Epidermal melanocyte (primary cell): ENCODE data around the gene PCNT.

Source experiments
- DNase-seq: peaks from one replicate; pipeline ENCODE4 v3.0.0; 2011; ENCODE audit warnings: low spot score; ENCODE audit not compliant: insufficient read length

Gene PCNT

GRCh38 chr21:46377789-46378188 lies 53.8 kb downstream of the PCNT start:
- DNase-seq: no peak

- DNase-seq: no peak
Observed at GRCh38 chr21:46379105-46379504, 55.1 kb downstream of the PCNT start.

DNA sequence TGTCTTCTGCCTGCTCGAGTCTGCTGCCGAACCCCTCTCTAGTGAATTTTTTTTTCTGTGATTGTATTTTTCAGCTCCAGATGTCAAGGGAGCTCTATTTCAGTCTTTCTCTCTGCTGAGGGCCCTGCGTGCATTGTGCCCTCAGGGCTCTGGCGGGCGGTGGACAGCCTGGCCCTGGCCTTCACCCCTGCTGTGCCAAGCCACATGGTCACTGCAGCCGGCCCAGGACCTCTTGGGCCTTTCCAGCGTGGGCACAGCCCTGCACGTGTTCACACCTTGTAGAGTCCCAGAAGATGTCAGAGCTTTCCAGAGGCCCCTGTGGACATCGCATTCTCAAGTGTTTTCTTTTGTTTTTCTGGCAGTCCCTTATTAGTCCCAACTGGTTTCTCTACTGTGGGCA lies 55.7 kb downstream of the PCNT start:
- no peak for DNase-seq

- no peak for DNase-seq
Observed at GRCh38 chr21:46381541-46381940, 57.6 kb downstream of the PCNT start.

GRCh38 chr21:46384556-46384955 lies 60.6 kb downstream of the PCNT start:
- no peak for DNase-seq

DNA sequence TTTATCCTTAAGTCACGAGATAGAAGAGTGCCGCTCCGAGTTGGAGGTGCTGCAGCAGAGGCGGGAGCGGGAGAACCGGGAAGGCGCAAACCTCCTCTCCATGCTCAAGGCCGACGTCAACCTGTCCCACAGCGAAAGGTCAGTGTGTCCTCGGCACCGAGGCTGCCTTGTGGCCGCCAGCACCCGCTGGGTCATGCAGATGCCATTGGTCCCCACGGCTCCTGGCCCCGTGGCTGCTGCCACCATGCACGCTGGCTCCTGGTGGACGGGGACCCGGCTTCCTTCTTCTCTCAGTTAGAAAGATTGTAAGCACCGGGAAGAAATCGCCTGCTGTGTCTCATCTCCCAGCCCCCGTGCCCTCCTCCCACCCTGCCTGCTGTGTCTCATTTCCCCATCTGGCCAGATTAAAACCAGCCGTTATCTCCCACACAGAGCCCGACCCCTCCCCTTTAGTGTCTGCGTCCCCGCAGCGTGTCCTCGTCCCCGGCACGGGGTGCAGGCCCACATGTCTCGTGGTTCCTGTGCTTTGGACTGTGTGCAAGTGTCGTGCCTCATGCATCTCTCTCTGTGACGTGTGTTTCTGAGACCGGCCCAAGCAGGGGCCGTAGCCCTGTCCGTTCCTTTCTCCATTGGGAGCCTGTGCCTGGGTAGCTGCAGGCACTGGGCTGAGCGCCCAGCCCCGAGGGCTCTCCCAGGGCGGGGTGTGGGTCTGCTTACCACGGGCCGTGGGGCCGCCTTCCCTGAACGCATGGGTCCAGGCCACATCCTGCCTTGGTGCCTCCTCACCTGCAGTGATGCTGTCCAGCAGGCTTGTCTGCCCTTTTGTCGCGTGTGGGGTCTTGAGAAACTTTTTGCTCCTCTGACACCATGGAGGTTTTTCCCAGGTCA lies 62.1 kb downstream of the PCNT start:
- no peak for DNase-seq

DNA sequence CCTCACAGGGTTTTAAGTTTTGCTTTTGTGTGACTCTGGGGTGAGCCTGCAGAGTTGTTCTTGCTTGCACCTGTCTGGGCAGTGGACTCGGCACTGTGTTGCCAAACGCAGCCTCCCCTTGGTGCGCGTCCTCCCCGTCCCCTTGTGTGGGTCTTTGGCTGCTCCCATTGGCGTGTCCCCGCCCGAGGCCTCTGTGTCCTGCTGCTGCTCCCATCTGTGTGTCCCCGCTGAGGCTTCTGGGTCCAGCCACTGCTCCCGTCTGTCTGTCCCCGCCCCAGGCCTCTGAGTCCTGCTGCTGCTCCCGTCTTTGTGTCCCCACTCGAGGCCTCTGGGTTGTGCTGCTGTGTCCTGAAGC lies 62.8 kb downstream of the PCNT start:
- no peak for DNase-seq

GRCh38 chr21:46388206-46388880 lies 64.4 kb downstream of the PCNT start:
- DNase-seq: no peak

- no peak for DNase-seq
Observed at GRCh38 chr21:46388896-46389295, 64.9 kb downstream of the PCNT start.

DNA sequence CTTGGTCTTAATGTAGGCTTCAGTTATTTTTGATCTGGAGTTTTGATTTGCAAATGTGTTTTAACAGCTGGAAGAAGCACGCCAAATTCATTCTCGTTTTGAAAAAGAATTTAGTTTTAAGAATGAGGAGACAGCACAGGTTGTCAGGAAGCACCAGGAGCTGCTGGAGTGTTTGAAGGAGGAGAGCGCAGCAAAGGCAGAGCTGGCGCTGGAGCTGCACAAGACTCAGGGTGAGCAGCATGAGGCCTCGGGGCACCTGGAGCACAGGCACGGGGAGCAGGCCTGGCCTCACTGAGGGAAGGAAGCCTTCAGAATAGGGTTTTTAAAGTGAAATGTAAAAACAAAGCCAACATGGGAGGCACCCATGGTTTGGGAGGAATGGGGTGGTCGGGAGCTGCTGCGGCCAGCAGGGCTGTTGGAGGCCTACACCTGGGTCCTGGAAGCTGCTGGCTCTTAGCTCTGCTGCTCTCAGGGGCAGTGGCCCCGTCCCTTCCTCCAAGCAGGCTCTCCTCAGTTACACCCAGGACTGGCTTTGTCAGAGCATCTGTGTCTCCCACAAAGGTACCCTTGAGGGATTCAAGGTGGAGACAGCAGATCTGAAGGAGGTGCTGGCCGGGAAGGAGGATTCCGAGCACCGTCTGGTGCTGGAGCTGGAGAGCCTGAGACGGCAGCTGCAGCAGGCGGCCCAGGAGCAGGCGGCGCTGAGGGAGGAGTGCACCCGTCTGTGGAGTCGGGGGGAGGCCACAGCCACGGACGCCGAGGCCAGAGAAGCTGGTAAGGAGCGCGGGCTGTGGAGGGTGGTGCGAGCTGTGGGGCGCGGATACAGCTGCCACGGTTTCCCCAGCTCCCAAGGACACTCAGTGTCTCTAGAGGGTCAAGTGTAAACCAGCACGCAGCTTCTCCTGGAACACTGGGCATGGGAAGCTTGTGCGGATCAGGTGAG lies 66.9 kb downstream of the PCNT start:
- no peak for DNase-seq

DNA sequence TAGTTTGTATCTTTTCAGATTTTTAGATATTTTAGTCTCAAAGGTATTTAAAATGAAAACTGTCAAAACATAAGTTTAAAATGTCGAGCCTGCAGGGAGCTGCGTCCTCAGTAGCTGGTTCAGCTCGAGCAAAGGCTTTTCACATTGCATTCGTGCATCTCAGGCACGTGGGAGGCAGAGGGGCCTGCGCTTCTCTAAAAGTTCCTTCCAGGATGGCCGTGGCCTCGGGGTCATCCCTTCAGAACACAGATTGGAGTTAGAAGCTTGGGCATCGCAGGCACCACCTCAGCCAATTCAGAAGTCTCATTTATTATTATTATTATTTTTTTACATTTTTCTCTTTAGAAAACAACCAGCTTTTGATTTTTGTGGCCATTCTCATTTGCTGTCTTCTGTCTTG lies 67.8 kb downstream of the PCNT start:
- DNase-seq: no peak

DNA sequence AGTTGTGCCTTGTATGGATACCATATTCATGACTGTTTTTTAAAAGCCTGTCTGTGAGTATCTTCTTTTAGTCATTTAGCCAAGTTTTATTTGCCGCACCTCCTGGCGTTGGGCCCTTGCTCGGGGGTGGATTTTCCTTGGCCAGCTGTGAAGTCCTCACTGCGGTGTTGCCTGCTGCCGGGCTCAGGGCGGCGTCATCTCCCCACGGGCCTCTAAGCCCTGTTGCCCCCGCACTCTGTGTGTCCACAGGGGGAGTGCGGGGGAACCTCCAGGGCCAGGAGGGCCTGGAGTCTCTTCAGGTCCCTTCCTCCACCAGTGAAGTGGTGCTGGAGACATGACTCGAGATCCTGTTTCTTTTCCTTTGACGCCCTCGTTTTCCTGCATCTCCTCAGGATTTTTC lies 69.0 kb downstream of the PCNT start:
- no peak for DNase-seq

DNA sequence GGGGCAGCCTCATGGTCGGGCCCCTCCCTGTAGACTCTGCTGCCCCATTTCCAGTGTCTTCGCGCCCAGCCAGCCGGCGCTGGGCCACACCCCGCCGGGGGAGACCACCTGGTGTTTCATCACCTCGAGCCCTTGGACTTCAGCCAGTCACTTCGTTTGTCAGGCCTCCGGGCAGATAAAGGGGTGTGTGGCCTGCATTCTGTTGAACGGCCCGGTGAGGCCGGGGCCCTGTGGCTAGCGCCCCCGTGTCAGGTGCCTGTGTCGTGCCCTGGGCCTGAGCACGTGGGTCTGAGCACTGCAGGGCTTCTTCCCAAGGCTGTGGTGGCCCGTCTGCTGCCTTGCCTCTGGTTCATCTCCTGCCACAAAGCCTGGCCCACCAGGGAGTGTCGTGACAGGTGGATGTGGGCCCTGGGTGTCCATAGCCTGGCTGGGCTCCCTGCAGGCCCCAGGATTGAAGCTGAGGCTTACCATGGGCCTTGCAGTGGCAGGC lies 69.5 kb downstream of the PCNT start:
- DNase-seq: no peak

DNA sequence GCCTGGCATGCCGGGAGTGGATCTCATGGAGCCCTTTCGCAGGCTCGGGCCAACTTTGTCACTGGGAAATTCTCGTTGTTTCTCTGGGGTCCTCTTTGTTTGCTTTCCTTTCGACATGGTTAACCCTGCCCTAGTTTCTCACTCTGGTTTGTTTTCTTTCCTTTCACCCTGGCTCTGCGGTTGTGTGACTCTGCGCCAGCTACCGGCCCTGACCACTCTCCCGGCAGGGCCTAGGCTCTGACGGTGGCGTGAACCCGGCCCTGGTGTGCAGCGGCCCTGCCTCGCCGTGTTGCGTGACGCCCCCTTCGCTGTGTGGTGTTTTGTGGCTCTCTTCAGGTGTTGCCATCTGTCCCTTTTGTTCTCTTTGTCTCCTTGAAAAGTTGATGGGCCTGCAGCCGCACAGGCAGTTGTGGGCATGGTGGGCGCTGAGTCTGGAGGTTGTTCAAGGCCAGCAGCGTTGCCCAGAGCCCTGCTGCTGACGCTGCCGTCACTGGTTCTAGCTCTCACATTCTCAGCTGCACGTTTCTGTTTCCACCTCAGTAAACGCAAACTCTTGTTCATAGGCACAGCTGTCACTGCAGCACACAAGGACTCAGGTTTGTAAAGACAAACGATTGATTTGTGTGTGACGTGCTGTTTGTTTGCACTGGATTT lies 70.1 kb downstream of the PCNT start:
- DNase-seq: no peak

DNA sequence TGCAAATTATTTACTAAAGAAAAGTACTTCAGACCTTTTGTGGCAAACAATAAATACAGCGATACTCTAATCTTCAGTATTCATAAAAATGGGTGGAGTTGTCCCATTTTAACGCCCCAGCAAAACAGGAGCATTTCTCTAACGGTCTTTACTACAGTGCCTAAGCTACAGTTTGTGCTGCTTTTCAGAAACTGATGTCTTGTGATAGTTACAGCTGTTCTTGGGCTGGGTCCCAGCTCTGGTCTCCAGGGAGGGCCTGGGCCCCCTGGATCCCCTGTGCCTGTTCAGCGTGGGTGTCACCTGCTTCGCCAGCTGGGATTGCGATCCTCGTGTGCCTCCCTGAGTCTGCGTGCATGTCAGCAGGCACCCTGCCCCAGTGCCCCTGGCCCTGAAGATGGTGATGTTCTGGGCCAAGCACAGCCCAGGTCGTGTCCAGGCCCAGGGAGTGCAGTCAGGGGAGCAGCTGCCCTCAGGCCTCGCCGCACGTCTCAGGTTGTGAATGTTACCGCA lies 70.7 kb downstream of the PCNT start:
- DNase-seq: no peak

GRCh38 chr21:46397211-46397905 lies 73.4 kb downstream of the PCNT start:
- no peak for DNase-seq

GRCh38 chr21:46397993-46398392 lies 74.0 kb downstream of the PCNT start:
- no peak for DNase-seq

DNA sequence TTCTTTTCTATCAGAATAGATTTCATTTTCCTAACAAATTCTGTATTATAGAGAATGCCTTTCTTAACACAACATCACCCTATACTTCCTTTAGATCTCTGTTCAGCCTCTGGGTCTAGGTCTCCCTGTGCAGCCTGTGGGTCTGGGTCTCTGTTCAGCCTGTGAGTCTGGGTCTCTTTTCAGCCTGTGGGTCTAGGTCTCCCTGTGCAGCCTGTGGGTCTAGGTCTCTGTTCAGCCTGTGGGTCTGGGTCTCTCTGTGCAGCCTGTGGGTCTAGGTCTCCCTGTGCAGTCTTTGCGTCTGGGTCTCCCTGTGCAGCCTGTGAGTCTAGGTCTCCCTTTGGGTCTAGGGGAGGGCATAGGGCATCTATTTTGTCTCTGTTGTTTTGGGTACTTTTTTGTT lies 75.2 kb downstream of the PCNT start:
- no peak for DNase-seq

DNA sequence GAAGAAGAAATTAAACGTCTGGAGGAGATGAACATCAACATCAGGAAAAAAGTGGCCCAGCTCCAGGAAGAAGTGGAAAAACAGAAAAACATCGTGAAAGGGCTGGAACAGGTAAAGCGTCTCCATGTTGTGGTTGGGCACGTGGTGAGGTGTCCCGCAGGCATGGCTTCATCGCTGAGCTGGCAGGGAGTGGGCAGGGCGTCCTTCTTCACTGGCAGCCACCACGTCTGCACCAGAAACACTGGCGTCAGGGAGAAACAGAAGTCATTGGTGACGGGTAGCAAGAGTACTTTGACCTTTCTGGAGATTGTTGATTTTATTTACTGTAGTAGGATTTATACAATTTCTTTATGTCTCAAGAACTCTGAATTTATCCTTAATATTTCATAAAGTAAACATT lies 75.7 kb downstream of the PCNT start:
- DNase-seq: no peak

GRCh38 chr21:46401186-46401910 lies 77.4 kb downstream of the PCNT start:
- no peak for DNase-seq
